HG03442 (cell line): ENCODE data around the gene RCN1.
"Not testable (repeated sequence)": the region's sequence is repeated elsewhere in the genome, so short reads cannot be mapped to it uniquely, and the experiment has no call there.

Experiments used
- ATAC-seq: cut with Tn5 transposase; IDR thresholded peaks from one replicate; pipeline ENCODE4 v1.9.1; 2021; ENCODE audit warnings: mild to moderate bottlenecking, moderate library complexity; ENCODE audit not compliant: unreplicated experiment

RCN1 gene

GRCh38 chr11:32073644-32074026 is 17.2 kb upstream of the RCN1 start:
- no peak for ATAC-seq

GRCh38 chr11:32079553-32079952 is 11.3 kb upstream of the RCN1 start:
- no peak for ATAC-seq

DNA sequence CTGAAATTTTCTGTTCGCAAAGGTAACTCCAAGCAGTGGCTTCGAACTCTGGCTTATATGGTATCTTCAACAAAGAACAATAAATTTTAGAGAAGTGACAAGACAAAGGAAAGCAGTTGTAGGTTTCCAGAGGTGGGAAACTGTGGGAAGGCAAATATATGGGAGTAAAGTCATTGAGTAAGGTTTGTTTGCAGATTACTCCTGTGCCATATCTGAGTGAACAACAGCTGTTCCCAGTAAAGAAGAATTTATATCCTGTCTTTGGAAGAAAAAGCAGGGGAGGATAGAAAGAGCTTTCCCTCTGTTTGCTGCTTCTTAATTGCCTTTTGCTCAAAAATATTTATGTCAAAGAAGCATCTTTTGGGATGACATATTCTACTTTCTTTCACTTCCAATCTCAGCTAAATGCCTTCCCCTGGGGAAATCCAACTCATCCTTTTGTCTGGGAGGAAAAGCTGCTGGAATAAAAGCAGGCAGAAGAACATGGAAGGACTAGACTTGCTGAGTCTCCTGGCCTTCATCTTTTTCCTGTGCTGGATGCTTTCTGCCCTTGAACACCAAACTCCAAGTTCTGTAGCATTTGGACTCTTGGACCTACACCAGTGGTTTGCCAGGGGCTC is 10.4 kb upstream of the RCN1 start:
- ATAC-seq, result no peak

DNA sequence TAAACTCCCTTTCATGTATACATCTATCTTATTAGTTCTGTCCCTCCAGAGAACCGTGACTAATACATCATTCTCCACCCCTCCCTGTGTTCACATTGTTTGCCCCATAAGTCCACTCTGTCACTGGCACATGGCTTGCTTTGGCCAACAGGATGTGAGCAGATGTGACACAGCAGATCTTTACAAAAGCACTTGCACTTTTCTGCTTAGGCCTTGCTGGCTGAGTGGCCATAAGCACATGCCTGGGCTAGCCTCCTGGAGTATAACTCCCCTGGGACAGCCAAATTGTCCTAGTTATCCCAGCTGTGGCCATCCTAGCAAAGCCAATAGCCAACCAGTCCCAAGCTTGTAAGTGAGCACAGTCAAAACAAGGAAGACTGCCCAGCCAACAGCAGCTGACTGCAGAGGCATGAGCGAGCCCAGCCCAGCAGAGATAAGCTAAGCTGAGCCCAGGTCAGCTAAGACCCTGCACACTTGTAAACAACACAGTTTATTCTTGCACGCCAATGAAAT is 9.7 kb upstream of the RCN1 start:
- ATAC-seq, result peak; percentile 61

DNA sequence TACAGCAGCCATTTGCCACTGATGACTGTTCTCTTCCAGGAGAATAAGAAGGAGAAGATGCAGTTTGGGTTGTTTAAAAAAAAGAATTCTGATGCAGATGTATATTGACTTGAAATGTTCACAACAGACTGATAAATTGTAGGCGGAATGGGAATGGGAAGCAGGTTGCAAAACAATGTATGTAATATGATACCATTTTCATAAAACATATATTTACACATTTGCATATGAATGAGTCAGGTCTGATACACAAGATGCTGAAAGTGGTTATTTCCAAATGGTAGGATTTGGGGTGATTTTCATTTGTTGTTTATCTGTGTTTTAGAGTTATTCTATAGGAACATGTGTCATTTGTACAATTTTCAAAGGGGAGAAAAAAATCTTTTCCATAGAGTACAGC is 9.0 kb upstream of the RCN1 start:
- ATAC-seq, result no peak

DNA sequence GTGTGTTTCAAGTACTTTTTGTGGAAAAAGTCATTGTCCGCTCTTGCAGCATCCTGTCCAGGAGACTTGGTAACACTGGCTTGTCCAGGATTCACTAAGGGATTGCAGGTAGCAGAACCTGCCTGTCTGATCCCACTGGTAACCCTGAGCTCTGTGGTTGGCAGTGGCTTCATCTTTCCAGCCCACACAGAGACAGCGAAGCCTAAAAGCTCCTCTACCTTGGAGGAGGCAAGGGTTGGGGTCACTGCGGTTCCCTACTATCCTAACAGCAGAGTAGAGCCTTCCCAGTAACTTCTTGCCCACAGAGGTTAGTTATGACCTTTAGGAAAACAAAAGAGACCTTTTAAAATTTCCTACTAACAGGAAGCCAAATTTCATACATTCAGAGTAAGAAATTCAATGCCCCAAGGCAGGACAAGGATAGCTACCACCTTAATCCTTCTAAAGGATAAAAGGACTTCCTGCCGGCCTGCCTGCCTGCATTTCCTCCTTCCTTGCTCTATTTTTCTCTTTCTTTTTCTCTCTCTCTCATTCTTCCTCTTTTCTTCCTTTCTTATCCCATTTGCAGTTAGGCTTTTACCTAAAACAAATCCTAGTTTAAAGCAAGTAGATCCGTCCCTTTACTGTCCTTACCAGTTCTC is 8.4 kb upstream of the RCN1 start:
- ATAC-seq, result no peak

- peak; percentile 1 for ATAC-seq
Observed at GRCh38 chr11:32087597-32087996, 3.3 kb upstream of the RCN1 start.

- ATAC-seq, result peak; percentile 33
Observed at GRCh38 chr11:32088117-32088941, 2.5 kb upstream of the RCN1 start.

GRCh38 chr11:32092581-32093170 is 1.8 kb downstream of the RCN1 start:
- ATAC-seq, result no peak

GRCh38 chr11:32094923-32095322 is 4.0 kb downstream of the RCN1 start:
- no peak for ATAC-seq

DNA sequence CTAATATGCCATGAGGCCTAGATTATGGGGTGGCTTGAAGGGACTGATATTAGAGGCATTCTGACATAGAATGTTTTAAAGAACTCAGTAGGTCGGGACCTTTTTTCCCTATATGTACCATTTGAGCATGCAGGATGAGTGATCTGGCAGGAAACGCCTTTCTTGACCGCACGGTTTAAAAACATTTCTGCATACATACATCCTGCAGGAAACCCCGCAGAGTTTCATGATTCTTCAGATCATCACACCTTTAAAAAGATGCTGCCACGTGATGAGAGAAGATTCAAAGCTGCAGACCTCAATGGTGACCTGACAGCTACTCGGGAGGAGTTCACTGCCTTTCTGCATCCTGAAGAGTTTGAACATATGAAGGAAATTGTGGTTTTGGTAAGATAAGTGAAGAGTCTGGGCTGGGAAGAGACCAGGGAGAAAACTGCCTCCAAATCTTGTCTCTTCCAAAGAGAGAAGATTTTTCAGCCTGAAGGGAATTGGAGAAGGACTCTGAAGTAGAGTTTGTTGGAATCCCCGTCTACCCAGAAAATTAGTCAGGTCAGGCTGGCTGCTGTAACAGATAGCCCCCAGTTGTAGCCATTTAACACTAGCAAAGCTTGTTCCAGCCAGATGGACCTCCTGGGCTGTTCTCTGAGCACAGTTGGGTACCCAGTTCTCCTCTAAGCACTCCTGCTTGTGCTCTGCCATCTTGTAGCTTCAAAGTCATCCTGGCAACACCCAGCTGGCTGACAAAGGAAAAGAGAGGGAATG is 7.4 kb downstream of the RCN1 start:
- no peak for ATAC-seq

GRCh38 chr11:32099516-32099915 is 8.6 kb downstream of the RCN1 start:
- ATAC-seq, result no peak

- ATAC-seq, result no peak
Observed at GRCh38 chr11:32100495-32100894, 9.6 kb downstream of the RCN1 start.

DNA sequence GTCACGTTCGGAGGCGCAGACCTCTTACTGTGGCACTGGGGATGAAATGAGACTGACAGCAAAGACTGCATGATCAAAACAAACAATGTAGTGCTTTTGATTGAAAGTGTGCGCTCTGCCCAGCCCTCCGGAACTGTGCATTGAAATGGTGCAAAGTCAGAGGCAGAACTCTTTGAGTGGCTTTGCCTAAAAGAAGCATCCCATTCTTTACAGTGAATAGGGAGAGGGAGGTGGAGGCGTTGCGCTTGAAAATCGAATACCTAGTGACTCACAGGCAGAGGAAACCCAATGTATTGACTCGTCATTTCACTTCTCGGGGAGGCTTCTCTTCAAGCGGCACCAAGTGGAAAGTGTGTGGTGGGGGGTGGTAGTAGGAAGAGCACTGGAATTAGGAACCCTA is 10.9 kb downstream of the RCN1 start:
- no peak for ATAC-seq

GRCh38 chr11:32103121-32103719 is 12.3 kb downstream of the RCN1 start:
- ATAC-seq, result not testable (repeated sequence)

DNA sequence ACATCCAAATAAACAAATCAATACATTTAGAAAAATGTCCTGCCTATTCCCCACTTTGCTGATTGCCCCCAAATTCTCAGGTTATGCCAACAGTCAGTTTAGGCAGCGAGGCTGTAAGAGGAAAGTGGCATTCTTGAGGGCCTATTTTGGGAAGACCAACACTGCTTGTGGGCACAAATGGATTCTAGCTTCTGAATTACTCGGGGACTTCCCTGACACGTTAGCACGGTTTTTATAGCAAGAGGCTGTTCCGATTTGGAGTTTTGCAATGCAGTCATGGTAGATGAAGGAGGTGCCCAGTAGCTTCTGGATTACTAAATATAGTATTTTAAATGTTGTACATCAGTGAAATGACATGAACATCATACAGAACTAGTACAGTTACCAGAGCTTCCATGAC is 13.1 kb downstream of the RCN1 start:
- no peak for ATAC-seq

GRCh38 chr11:32105871-32106560 is 15.1 kb downstream of the RCN1 start:
- ATAC-seq, result peak; percentile 74

DNA sequence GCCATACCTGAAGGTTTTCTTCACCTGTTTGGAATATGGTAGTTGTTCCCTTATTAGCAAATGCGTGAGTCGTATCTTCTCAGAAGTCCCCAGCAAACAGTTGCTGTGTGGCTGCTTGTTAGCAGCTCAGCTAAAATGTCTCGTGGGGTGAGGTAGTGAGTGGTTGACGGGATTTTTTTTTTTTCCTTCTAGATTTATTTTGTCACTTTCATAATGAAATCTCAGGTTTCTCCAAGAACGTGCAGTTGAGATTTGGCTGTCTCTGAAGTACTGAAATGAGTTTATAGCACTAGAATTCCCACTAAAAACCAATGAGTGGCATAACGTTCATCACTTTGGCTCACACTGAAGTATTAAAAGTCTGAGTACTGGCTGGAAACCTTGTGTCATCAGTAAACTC is 16.8 kb downstream of the RCN1 start:
- ATAC-seq, result no peak

DNA sequence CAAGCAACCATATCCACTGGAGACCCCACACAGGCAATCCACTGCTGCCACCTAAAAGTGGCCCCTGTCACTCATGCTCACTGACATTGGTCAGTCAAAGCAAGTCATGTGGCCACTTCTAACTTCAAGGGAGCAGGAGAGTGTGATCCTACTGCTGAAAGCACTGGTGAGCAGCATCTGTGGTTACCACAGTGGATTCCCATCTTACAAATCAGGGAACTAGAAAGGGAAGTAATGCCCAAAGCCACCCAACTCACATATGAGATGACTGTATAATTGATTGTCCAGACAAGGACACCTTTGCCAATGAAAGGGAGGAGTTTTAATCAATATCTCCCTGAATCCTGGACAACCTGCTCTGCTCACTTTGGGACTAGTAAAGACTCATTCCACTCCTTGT is 17.7 kb downstream of the RCN1 start:
- no peak for ATAC-seq

DNA sequence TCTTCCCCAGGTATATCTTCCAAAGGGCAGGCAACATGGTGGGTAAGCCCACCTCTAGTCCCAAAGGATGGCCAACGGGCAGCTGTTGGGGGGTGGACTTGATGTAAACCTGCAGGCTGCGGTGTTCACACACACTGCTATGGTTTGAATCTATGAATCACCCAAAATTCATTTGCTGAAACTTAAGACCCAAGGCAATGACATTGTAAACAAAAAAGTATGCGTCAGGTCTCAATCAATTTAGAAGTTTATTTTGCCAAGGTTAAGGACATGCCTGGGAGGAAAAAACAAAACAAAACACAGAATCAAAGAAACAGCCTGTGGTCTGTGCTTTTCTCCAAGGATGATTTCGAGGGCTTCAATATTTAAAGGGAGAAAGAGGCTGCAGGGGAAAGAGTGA is 18.3 kb downstream of the RCN1 start:
- ATAC-seq, result no peak
